A673 (cell line): Measurements from ENCODE around the gene CHIC2. TPM values are rescaled to one million over a fixed set of nuclear protein-coding genes. Genes with fewer than 3 reads are reported as not detected.

Experiments used
- BruUV-seq: library from RNA; stranded (reverse); fragments of 400-500 nt; replicated peaks from 2 replicates; lab custom pipeline; 2021; lab: Mats Ljungman, UMichigan
- CTCF ChIA-PET: fragments of 300-600 bp; sonication (Branson Sonifier 250); formaldehyde crosslinking; loops from one replicate; lab custom pipeline; 2022; ENCODE audit warnings: antibody characterized with exemption; lab: Charles Lee
- POLR2A ChIA-PET: fragments of 300-600 bp; sonication (Branson Sonifier 250); formaldehyde crosslinking; loops from one replicate; lab custom pipeline; 2022; ENCODE audit warnings: antibody characterized with exemption; ENCODE audit not compliant: low non-redundant PET; lab: Charles Lee
- DNase-seq: peaks from one replicate; pipeline ENCODE4 v3.0.0-alpha.2; 2015; ENCODE audit warnings: low spot score
- H3K27ac ChIP-seq: fragments of 200-600 bp; sonication (generic); 2 replicates; pipeline ENCODE4 v1.5.1; 2016; ENCODE audit warnings: mixed run types, low read depth, mild to moderate bottlenecking, mixed read lengths, antibody characterized with exemption, low read length; ENCODE audit not compliant: poor library complexity, severe bottlenecking
- H3K27me3 ChIP-seq: fragments of 200-600 bp; sonication (generic); replicated peaks from 2 replicates; pipeline ENCODE4 v1.6.1; 2017; ENCODE audit warnings: mixed run types, low read depth, mild to moderate bottlenecking, mixed read lengths, antibody characterized with exemption, low read length; ENCODE audit not compliant: insufficient read depth, poor library complexity
- H3K36me3 ChIP-seq: fragments of 200-600 bp; sonication (generic); 2 replicates; pipeline ENCODE4 v1.6.1; 2016; ENCODE audit warnings: mixed run types, mild to moderate bottlenecking, mixed read lengths, antibody characterized with exemption, low read length; ENCODE audit not compliant: insufficient read depth, poor library complexity, severe bottlenecking
- H3K4me1 ChIP-seq: fragments of 200-600 bp; sonication (generic); 2 replicates; pipeline ENCODE4 v1.6.1; 2017; ENCODE audit warnings: mixed run types, mild to moderate bottlenecking, mixed read lengths, antibody characterized with exemption, low read length; ENCODE audit not compliant: insufficient read depth, poor library complexity, severe bottlenecking
- H3K4me3 ChIP-seq: fragments of 200-600 bp; sonication (generic); 2 replicates; pipeline ENCODE4 v1.5.1; 2016; ENCODE audit warnings: low read depth, mixed run types, mild to moderate bottlenecking, mixed read lengths, low read length; ENCODE audit not compliant: poor library complexity, severe bottlenecking
- H3K9me3 ChIP-seq: fragments of 200-600 bp; sonication (generic); 2 replicates; pipeline ENCODE4 v1.6.1; 2016; ENCODE audit warnings: mixed run types, low read depth, mild to moderate bottlenecking, mixed read lengths, antibody characterized with exemption, low read length; ENCODE audit not compliant: poor library complexity, severe bottlenecking
- CTCF ChIP-seq: fragments of 300-800, 200-600 bp; sonication (generic); conservative IDR thresholded peaks from 2 replicates; pipeline ENCODE4 v1.5.1; 2017; ENCODE audit warnings: low read depth, mild to moderate bottlenecking, antibody characterized with exemption, low read length, moderate library complexity, mixed read lengths
- EZH2 ChIP-seq: fragments of 200-600 bp; sonication (generic); IDR thresholded peaks from 2 replicates; pipeline ENCODE4 v1.6.1; 2017; ENCODE audit warnings: borderline replicate concordance, low read depth, mild to moderate bottlenecking, mixed read lengths, antibody characterized with exemption, low read length; ENCODE audit not compliant: poor library complexity, severe bottlenecking
- intact Hi-C: fragments of 100-400 bp; cut with micrococcal nuclease; formaldehyde crosslinking; loops from one replicate; pipeline ENCODE4 v1.10.0; 2022; ENCODE audit not compliant: unreplicated experiment
- total RNA-seq: library from RNA; stranded (reverse); gene quantifications from 2 replicates; pipeline ENCODE4 v1.2.3, GENCODE V29; 2021

The CHIC2 gene
- total RNA-seq, 1 experiment from 2014 or later = 8.1 TPM

- Histone ChIP-seq H3K9me3 (no peaks in the 10 kb centered on the region), H3K4me3 (no peak overlapping the region), H3K27ac (no peak overlapping the region), H3K36me3 (no peaks in the 10 kb centered on the region), H3K4me1 (no peaks in the 10 kb centered on the region), H3K27me3 (peaks cover 74% of the 10 kb centered on the region)
- no peak for DNase-seq
- no TSS peak for BruUV-seq
- intact Hi-C loops = no loop called here
- CTCF ChIA-PET = no interaction called here
- POLR2A ChIA-PET = no interaction called here
- TF ChIP-seq EZH2 = no peak
- no peak for TF ChIP-seq CTCF
These were observed 30.9 kb upstream of the CHIC2 start for GRCh38 chr4:54095110-54095825.

GRCh38 chr4:54094451-54094850 lies 30.0 kb upstream of the CHIC2 start:
- CTCF ChIA-PET = no interaction called here
- POLR2A ChIA-PET = no interaction called here

GRCh38 chr4:54093324-54094240 lies 29.2 kb upstream of the CHIC2 start:
- DNase-seq = no peak
- ChIA-PET CTCF (no interaction called here), POLR2A (no interaction called here)
- Histone ChIP-seq H3K36me3 (no peaks in the 10 kb centered on the region), H3K27ac (no peak overlapping the region), H3K4me1 (no peaks in the 10 kb centered on the region), H3K27me3 (peaks cover 59% of the 10 kb centered on the region), H3K9me3 (no peaks in the 10 kb centered on the region), H3K4me3 (no peak overlapping the region)
- TF ChIP-seq EZH2 (no peak), CTCF (no peak)
- no TSS peak for BruUV-seq
- intact Hi-C loops = no loop called here

More at GRCh38 chr4:54094451-54094850, 30.0 kb upstream of the CHIC2 start:
- no peak overlapping the region for H3K4me3 ChIP-seq
- TF ChIP-seq EZH2 (no peak), CTCF (no peak)
- no peak for DNase-seq
- H3K36me3 ChIP-seq = no peaks in the 10 kb centered on the region
- H3K9me3 ChIP-seq = no peaks in the 10 kb centered on the region
- peaks cover 67% of the 10 kb centered on the region for H3K27me3 ChIP-seq
- H3K4me1 ChIP-seq = no peaks in the 10 kb centered on the region
- no peak overlapping the region for H3K27ac ChIP-seq
- BruUV-seq = no TSS peak
- intact Hi-C loops = no loop called here
